ENCODE measurements around the gene CENPP.

- TF ChIP-seq, protein P1, sequence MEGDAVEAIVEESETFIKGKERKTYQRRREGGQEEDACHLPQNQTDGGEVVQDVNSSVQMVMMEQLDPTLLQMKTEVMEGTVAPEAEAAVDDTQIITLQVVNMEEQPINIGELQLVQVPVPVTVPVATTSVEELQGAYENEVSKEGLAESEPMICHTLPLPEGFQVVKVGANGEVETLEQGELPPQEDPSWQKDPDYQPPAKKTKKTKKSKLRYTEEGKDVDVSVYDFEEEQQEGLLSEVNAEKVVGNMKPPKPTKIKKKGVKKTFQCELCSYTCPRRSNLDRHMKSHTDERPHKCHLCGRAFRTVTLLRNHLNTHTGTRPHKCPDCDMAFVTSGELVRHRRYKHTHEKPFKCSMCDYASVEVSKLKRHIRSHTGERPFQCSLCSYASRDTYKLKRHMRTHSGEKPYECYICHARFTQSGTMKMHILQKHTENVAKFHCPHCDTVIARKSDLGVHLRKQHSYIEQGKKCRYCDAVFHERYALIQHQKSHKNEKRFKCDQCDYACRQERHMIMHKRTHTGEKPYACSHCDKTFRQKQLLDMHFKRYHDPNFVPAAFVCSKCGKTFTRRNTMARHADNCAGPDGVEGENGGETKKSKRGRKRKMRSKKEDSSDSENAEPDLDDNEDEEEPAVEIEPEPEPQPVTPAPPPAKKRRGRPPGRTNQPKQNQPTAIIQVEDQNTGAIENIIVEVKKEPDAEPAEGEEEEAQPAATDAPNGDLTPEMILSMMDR (IDR thresholded peaks at IDR 0.05) = no peak
- no peak for TF ChIP-seq POLR2A (IDR thresholded peaks at IDR 0.05)
These were observed 301.9 kb downstream of the CENPP start for GRCh38 chr9:92627651-92628050.

All from body of pancreas (tissue), 4 donors.